GM06990 (cell line): ENCODE data around the gene SMIM12.

Experiments used
- DNase-seq: peaks from one replicate; pipeline ENCODE4 v3.0.0-alpha.2; 2011; ENCODE audit not compliant: insufficient read length; ENCODE audit errors: extremely low read depth
- H3K27me3 ChIP-seq: replicated peaks from 2 replicates; pipeline ENCODE4 v1.6.0; 2011; ENCODE audit warnings: low read length; ENCODE audit not compliant: control insufficient read depth, insufficient read depth
- H3K36me3 ChIP-seq: 2 replicates; pipeline ENCODE4 v1.5.1; 2011; ENCODE audit warnings: low read length; ENCODE audit not compliant: control insufficient read depth, insufficient read depth
- H3K4me3 ChIP-seq: replicated peaks from 2 replicates; pipeline ENCODE4 v1.5.1; 2011; ENCODE audit warnings: low read depth, mild to moderate bottlenecking, control low read depth, low read length
- TF ChIP-seq, protein P1 (sequence below): IDR thresholded peaks from 2 replicates; pipeline ENCODE4 v1.5.1; 2011; ENCODE audit warnings: low read length, control low read depth, mild to moderate bottlenecking, inconsistent platforms; ENCODE audit not compliant: insufficient read depth, poor library complexity, severe bottlenecking

Gene SMIM12

DNA sequence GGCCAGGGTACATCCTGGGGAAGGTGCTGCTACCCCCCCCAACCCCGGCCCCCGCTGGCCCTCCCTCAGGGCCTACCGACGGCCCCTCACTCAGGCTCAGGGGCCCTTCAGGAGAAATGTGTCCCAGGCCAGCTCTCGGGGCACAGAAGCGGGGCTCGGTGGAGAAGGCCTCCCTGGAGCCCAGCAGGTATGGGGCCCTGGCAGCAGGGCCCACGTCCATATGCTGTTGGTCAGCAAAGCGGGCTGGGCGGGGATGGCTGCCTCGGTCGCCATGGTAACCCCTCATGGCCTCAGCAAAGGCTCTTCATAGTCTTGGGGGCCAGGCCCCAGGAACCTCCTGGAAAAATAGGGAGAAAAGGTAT, 45.5 kb upstream of the SMIM12 start:
- DNase-seq, result no peak
- no peak overlapping the region for H3K4me3 ChIP-seq
- no peaks in the 10 kb centered on the region for H3K27me3 ChIP-seq
- H3K36me3 ChIP-seq, result no peaks in the 10 kb centered on the region
- TF ChIP-seq, protein P1, sequence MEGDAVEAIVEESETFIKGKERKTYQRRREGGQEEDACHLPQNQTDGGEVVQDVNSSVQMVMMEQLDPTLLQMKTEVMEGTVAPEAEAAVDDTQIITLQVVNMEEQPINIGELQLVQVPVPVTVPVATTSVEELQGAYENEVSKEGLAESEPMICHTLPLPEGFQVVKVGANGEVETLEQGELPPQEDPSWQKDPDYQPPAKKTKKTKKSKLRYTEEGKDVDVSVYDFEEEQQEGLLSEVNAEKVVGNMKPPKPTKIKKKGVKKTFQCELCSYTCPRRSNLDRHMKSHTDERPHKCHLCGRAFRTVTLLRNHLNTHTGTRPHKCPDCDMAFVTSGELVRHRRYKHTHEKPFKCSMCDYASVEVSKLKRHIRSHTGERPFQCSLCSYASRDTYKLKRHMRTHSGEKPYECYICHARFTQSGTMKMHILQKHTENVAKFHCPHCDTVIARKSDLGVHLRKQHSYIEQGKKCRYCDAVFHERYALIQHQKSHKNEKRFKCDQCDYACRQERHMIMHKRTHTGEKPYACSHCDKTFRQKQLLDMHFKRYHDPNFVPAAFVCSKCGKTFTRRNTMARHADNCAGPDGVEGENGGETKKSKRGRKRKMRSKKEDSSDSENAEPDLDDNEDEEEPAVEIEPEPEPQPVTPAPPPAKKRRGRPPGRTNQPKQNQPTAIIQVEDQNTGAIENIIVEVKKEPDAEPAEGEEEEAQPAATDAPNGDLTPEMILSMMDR, result no peak

DNA sequence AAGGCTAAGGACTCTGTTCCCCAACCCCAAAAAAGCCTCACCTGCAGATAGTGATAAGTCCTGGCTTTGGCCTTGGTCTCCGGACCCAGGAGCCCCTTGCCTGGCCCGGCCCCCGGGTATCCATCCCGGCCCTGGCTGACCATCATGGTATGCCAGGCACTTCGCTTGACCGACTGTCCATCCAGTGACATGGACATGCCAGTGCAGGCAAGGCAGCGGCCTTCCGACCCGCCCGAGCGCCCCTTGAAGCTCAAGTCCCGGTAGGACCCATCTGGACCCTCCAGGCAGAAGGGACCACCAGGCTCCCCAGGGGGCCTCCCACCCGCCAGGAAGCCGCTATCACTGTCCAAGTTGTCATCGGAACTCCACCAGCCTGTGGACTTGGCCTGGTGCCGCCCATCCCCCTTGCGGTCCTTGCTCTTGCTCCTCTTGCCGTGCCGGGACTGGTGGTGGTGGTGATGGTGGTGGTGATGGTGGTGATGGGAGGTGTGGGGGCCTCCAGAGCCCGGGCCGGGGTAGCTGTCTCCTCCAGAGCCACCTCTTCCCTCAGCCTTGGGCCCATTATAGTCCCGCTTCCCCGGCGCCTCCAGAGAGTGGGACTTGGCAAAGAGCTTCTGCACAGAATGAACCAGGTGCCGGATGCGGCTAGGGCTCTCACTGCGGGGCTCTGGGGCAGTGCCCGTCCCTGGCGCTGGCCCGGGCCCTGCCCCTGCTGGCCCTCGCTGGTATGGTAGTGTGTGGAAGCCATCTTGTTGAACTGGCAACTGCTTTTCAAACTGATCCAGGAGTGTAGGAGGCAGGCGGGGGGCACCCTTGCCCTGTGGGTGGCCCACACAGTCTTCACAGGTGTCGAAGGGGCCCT, 44.9 kb upstream of the SMIM12 start:
- TF ChIP-seq, protein P1, result no peak
- Histone ChIP-seq H3K4me3 (no peak overlapping the region), H3K27me3 (no peaks in the 10 kb centered on the region; the same call in 1 of the 2 replicates), H3K36me3 (no peaks in the 10 kb centered on the region)
- DNase-seq, result no peak

DNA sequence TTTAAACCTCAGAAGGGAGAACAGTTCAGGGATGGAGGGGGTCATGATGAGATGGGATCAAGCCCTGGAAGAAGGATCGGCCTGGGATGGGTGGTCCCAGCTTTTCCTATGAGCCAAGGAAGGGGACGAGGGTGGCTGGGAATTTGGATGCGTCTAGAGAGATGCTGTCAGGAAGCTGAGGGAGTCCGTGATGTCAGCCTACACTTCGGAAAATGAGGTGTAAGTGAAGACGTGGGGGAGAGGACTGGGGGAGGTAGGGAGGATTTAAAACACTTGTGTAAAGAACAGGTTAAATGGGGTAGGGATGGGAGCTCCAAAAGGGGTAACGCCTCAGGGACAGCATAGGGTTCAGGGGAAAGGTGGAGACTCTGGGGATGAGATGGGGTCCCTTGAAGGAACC, 42.4 kb upstream of the SMIM12 start:
- TF ChIP-seq, protein P1, result no peak
- Histone ChIP-seq H3K36me3 (no peaks in the 10 kb centered on the region), H3K4me3 (no peak overlapping the region), H3K27me3 (no peaks in the 10 kb centered on the region; the same call in 1 of the 2 replicates)
- DNase-seq, result no peak

DNA sequence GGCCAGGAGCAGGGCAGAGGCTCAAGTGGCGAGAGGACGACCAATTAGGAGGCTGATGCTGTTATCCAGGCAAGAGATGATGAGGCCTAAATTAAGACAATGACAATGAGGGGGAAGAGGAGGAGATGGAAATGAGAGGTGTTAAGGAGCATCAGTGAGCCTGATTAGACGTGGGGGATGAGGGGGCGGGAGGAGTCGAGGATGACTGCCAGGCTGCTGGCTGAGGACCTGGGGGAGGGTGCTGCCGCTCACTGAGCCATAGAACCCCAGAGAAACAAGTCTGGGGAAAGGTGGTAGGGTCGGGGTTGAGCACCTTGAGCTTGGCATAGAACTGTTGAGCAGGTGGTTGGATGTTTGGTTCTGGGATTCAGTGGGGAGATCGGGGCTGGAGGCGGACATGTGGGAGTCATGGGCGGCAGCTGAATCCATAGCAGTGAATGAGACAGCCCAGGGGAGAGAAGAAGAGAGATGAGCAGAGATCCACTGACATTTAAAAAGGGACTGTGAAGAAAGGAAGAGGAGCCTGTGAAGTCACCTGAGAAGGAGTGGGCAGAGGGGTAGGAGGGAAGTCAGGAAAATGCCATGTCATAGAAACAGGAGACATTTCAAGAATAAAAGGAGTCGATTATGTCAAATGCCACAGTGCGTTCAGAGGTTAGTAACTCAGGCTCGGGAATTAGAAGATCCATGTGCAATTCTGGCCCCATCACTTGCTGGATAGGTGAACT, 41.4 kb upstream of the SMIM12 start:
- H3K27me3 ChIP-seq, result no peaks in the 10 kb centered on the region; the same call in 1 of the 2 replicates
- TF ChIP-seq, protein P1, result no peak
- H3K4me3 ChIP-seq, result no peak overlapping the region
- H3K36me3 ChIP-seq, result no peaks in the 10 kb centered on the region
- DNase-seq, result no peak

DNA sequence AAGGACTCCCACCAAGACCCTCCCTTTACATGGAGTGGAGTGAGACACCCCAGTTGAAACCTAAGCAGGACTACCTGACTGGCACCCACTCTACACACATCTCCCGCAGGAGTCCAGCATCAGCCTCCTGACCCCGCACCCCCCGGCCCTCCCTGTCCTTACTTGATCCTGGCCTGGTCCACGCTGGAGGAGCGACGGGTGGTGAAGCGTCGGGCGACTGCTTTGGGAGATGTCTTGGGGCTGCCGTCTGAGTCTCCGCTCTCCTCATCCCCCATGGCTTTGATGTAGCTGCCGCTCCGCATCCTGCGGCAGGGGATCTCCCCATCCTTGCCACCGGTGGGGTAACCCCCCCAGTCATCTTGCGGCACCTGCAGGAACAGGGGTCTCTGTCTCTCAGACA, 40.4 kb upstream of the SMIM12 start:
- DNase-seq, result no peak
- Histone ChIP-seq H3K36me3 (no peaks in the 10 kb centered on the region), H3K27me3 (no peaks in the 10 kb centered on the region; the same call in 1 of the 2 replicates), H3K4me3 (no peak overlapping the region)
- TF ChIP-seq, protein P1, result no peak
